GM18507 (cell line): ENCODE measurements around the gene SERP1.

ENCODE experiments used
- DNase-seq: peaks from one replicate; pipeline ENCODE4 v3.0.0; 2011; ENCODE audit warnings: low read depth; ENCODE audit not compliant: insufficient read length; ENCODE audit errors: extremely low spot score
- FAIRE-seq: peaks from 2 replicates; lab custom pipeline; 2011; peaks lifted over from hg19 to GRCh38; lab: Jason Lieb, UNC

SERP1 gene

GRCh38 chr3:150546226-150547044 is at the start of gene SERP1, which contains the start of gene EIF2A:
Gene SERP1, minus strand, starts transcription at chr3:150546496. Its CDS starts 361 bp downstream, at chr3:150546135.
Gene EIF2A, plus strand, starts transcription at chr3:150546787. Its CDS starts 16 bp downstream, at chr3:150546803.
- peak; percentile 99 for FAIRE-seq
- DNase-seq, result peak; percentile 86

- no peak for FAIRE-seq
Observed at GRCh38 chr3:150594150-150594549, 47.9 kb upstream of the SERP1 start.

GRCh38 chr3:150589759-150590158 is 43.5 kb upstream of the SERP1 start:
- FAIRE-seq, result no peak
- no peak for DNase-seq

More at GRCh38 chr3:150594150-150594549, 47.9 kb upstream of the SERP1 start:
- no peak for DNase-seq

GRCh38 chr3:150588027-150588830 is 41.9 kb upstream of the SERP1 start:
- no peak for DNase-seq
- FAIRE-seq, result no peak

GRCh38 chr3:150583028-150583427 is 36.7 kb upstream of the SERP1 start:
- FAIRE-seq (peak; percentile 42), DNase-seq (no peak)

- FAIRE-seq (peak; percentile 60), DNase-seq (no peak)
Observed at GRCh38 chr3:150582620-150583019, 36.3 kb upstream of the SERP1 start.

GRCh38 chr3:150581174-150581573 is 34.9 kb upstream of the SERP1 start:
- FAIRE-seq (no peak), DNase-seq (no peak)

- DNase-seq, result no peak
- no peak for FAIRE-seq
Observed at GRCh38 chr3:150577855-150578254, 31.6 kb upstream of the SERP1 start.

- FAIRE-seq (no peak), DNase-seq (no peak)
Observed at GRCh38 chr3:150567328-150567727, 21.0 kb upstream of the SERP1 start.

- DNase-seq (no peak), FAIRE-seq (no peak)
Observed at GRCh38 chr3:150564243-150564642, 17.9 kb upstream of the SERP1 start.

- FAIRE-seq (no peak), DNase-seq (no peak)
Observed at GRCh38 chr3:150557725-150558124, 11.4 kb upstream of the SERP1 start.

GRCh38 chr3:150556792-150557191 is 10.5 kb upstream of the SERP1 start:
- FAIRE-seq, result no peak

GRCh38 chr3:150555859-150556436 is 9.7 kb upstream of the SERP1 start:
- no peak for DNase-seq
- peak; percentile 29 for FAIRE-seq

More at GRCh38 chr3:150556792-150557191, 10.5 kb upstream of the SERP1 start:
- no peak for DNase-seq

- FAIRE-seq (peak; percentile 33), DNase-seq (no peak)
Observed at GRCh38 chr3:150547045-150547741, 897 bp upstream of the SERP1 start.

- peak; percentile 2 for DNase-seq
- peak; percentile 18 for FAIRE-seq
Observed at GRCh38 chr3:150545419-150546225, 674 bp downstream of the SERP1 start.

GRCh38 chr3:150544726-150545125 is 1.6 kb downstream of the SERP1 start:
- DNase-seq, result no peak
- no peak for FAIRE-seq

- DNase-seq (no peak), FAIRE-seq (no peak)
Observed at GRCh38 chr3:150544041-150544440, 2.3 kb downstream of the SERP1 start.

GRCh38 chr3:150543531-150543930 is 2.8 kb downstream of the SERP1 start:
- FAIRE-seq (no peak), DNase-seq (no peak)

GRCh38 chr3:150543128-150543527 is 3.2 kb downstream of the SERP1 start:
- FAIRE-seq (no peak), DNase-seq (no peak)
